Mammary epithelial cell (primary cell): Measurements from ENCODE around the gene UBE2R2.

Source experiments
- CTCF ChIP-seq, 2 donors: IDR thresholded peaks in 1 of 2; conservative IDR thresholded peaks in 1 of 2; 2 replicates each; pipeline ENCODE4 v1.5.1; 2011 to 2012; ENCODE audit warnings: inconsistent platforms in 2 of 2, low read length in 2 of 2, mild to moderate bottlenecking in 2 of 2, control low read depth in 1 of 2, low read depth in 1 of 2; ENCODE audit not compliant: insufficient read depth in 1 of 2; ENCODE audit errors: extremely low read depth in 1 of 2
- EZH2 ChIP-seq: IDR thresholded peaks from 2 replicates; pipeline ENCODE4 v1.6.1; 2012; ENCODE audit warnings: low read length, inconsistent platforms, borderline replicate concordance

- no peak for TF ChIP-seq CTCF (conservative IDR thresholded peaks at IDR 0.05 in 1 of 2, IDR thresholded peaks at IDR 0.05 in 1 of 2; ENCODE audit: extremely low read depth in 1 of 2, insufficient read depth in 1 of 2, low read depth in 1 of 2, low read length in 2 of 2)
- no peak for TF ChIP-seq EZH2
Observed at GRCh38 chr9:33946779-33947535, 130.0 kb downstream of the UBE2R2 start.
